IMR-90 (cell line): ENCODE data around the gene TFEB. TPM values are rescaled to one million over a fixed set of nuclear protein-coding genes. Genes with fewer than 3 reads are reported as not detected.

Source experiments
- ATAC-seq: fragments of 200-7000 bp; cut with Tn5 transposase; 2 replicates; pipeline ENCODE4 v1.9.1; 2020; ENCODE audit warnings: low read depth, mild to moderate bottlenecking, moderate library complexity
- BruUV-seq: library from RNA; stranded (reverse); fragments of 400-500 nt; replicated peaks from 2 replicates; lab custom pipeline; 2021; lab: Mats Ljungman, UMichigan
- CTCF ChIA-PET: fragments of 300-600 bp; formaldehyde crosslinking; extraction: SDS; loops from one replicate; lab custom pipeline; 2021; ENCODE audit warnings: antibody characterized with exemption; lab: Yijun Ruan, JAX
- POLR2A ChIA-PET: fragments of 300-600 bp; sonication (Branson Sonifier 250); formaldehyde crosslinking; loops from one replicate; lab custom pipeline; 2022; ENCODE audit warnings: antibody characterized with exemption; ENCODE audit not compliant: unreplicated experiment; lab: Charles Lee
- DNase-seq: peaks from one replicate; pipeline ENCODE4 v3.0.0; 2013
- H2AFZ ChIP-seq: replicated peaks from 2 replicates; pipeline ENCODE3; 2013; ENCODE audit warnings: low read length, mild to moderate bottlenecking; ENCODE audit not compliant: poor library complexity
- H2AK5ac ChIP-seq: 2 replicates; pipeline ENCODE4 v1.6.1; 2013; ENCODE audit warnings: low read depth, low read length, inconsistent platforms
- H2AK9ac ChIP-seq: replicated peaks from 2 replicates; pipeline ENCODE3; 2013; ENCODE audit warnings: mild to moderate bottlenecking, low read depth, low read length, moderate library complexity; ENCODE audit not compliant: poor library complexity
- H2BK120ac ChIP-seq: 2 replicates; pipeline ENCODE4 v1.6.1; 2013; ENCODE audit warnings: low read depth, low read length, inconsistent platforms
- H2BK15ac ChIP-seq: 3 replicates; pipeline ENCODE4 v1.6.1; 2013; ENCODE audit warnings: low read depth, low read length, inconsistent platforms
- H2BK20ac ChIP-seq: 2 replicates; pipeline ENCODE4 v1.6.1; 2013; ENCODE audit warnings: low read depth, mild to moderate bottlenecking, inconsistent platforms, low read length, moderate library complexity
- H2BK5ac ChIP-seq: 2 replicates; pipeline ENCODE4 v1.6.1; 2013; ENCODE audit warnings: mild to moderate bottlenecking, low read depth, low read length, inconsistent platforms; ENCODE audit not compliant: poor library complexity, severe bottlenecking
- H3K14ac ChIP-seq: replicated peaks from 2 replicates; pipeline ENCODE4 v1.6.1; 2013; ENCODE audit warnings: low read depth, low read length, inconsistent platforms
- H3K18ac ChIP-seq: 2 replicates; pipeline ENCODE4 v1.6.1; 2013; ENCODE audit warnings: low read depth, low read length, control low read depth
- H3K23ac ChIP-seq: 2 replicates; pipeline ENCODE4 v1.6.1; 2013; ENCODE audit warnings: low read depth, low read length, inconsistent platforms
- H3K27ac ChIP-seq: 2 replicates; pipeline ENCODE4 v1.5.1; 2013; ENCODE audit warnings: mild to moderate bottlenecking, control low read depth, low read length; ENCODE audit not compliant: insufficient read depth
- H3K27me3 ChIP-seq: 2 replicates; pipeline ENCODE4 v1.6.1; 2013; ENCODE audit warnings: low read length; ENCODE audit not compliant: control insufficient read depth, insufficient read depth
- H3K36me3 ChIP-seq: 2 replicates; pipeline ENCODE4 v1.6.1; 2013; ENCODE audit warnings: low read length, mixed read lengths; ENCODE audit not compliant: control insufficient read depth, insufficient read depth
- H3K4ac ChIP-seq: 2 replicates; pipeline ENCODE4 v1.6.1; 2013; ENCODE audit warnings: low read depth, low read length, inconsistent platforms
- H3K4me1 ChIP-seq: 2 replicates; pipeline ENCODE4 v1.6.1; 2013; ENCODE audit warnings: low read length, mixed read lengths; ENCODE audit not compliant: control insufficient read depth, insufficient read depth
- H3K4me2 ChIP-seq: 2 replicates; pipeline ENCODE4 v1.6.1; 2013; ENCODE audit warnings: low read depth, mild to moderate bottlenecking, control low read depth, low read length, moderate library complexity
- H3K4me3 ChIP-seq: 2 replicates; pipeline ENCODE4 v1.5.1; 2013; ENCODE audit warnings: low read depth, mild to moderate bottlenecking, control low read depth, low read length, moderate library complexity; ENCODE audit not compliant: insufficient read depth
- H3K56ac ChIP-seq: 2 replicates; pipeline ENCODE4 v1.6.1; 2013; ENCODE audit warnings: low read length, inconsistent platforms; ENCODE audit not compliant: insufficient read depth; ENCODE audit errors: extremely low read depth
- H3K79me1 ChIP-seq, 2 experiments: 2 replicates each; pipeline ENCODE4 v1.6.1; 2013; ENCODE audit warnings: low read length in 2 of 2, inconsistent platforms in 1 of 2, low read depth in 1 of 2
- H3K9ac ChIP-seq: 2 replicates; pipeline ENCODE4 v1.6.1; 2013; ENCODE audit warnings: low read depth, low read length, control low read depth
- H3K9me1 ChIP-seq: 2 replicates; pipeline ENCODE4 v1.6.1; 2013; ENCODE audit warnings: low read length, inconsistent platforms; ENCODE audit not compliant: insufficient read depth
- H3K9me3 ChIP-seq: 2 replicates; pipeline ENCODE4 v1.6.1; 2013; ENCODE audit warnings: low read length; ENCODE audit not compliant: control insufficient read depth, insufficient read depth
- H4K20me1 ChIP-seq: 2 replicates; pipeline ENCODE4 v1.6.1; 2013; ENCODE audit warnings: low read length, inconsistent platforms; ENCODE audit not compliant: insufficient read depth
- H4K5ac ChIP-seq: 2 replicates; pipeline ENCODE4 v1.6.1; 2013; ENCODE audit warnings: mild to moderate bottlenecking, low read depth, low read length, control low read depth
- H4K8ac ChIP-seq, 2 experiments: 2 replicates each; pipeline ENCODE4 v1.6.1; 2013; ENCODE audit warnings: low read depth in 2 of 2, low read length in 2 of 2, control low read depth in 1 of 2, inconsistent platforms in 1 of 2
- H4K91ac ChIP-seq: 2 replicates; pipeline ENCODE4 v1.6.1; 2013; ENCODE audit warnings: low read depth, low read length, inconsistent platforms; ENCODE audit not compliant: insufficient read depth
- BHLHE40 ChIP-seq: fragments of 150-350 bp; IDR thresholded peaks from 2 replicates; pipeline ENCODE4 v1.6.1; 2016; ENCODE audit warnings: mild to moderate bottlenecking, low read depth, low read length
- CEBPB ChIP-seq: IDR thresholded peaks from 2 replicates; pipeline ENCODE4 v1.6.1; 2012; ENCODE audit warnings: low read depth, low read length, improper control_type of control experiment
- CHD1 ChIP-seq: IDR thresholded peaks from 2 replicates; pipeline ENCODE4 v1.6.1; 2012; ENCODE audit warnings: low read depth, low read length, improper control_type of control experiment
- FOS ChIP-seq: fragments of 150-350 bp; IDR thresholded peaks from 2 replicates; pipeline ENCODE4 v1.6.1; 2016; ENCODE audit warnings: low read depth, low read length
- MAFK ChIP-seq: IDR thresholded peaks from 2 replicates; pipeline ENCODE4 v1.6.1; 2012; ENCODE audit warnings: low read depth, low read length, improper control_type of control experiment
- MAZ ChIP-seq: IDR thresholded peaks from 2 replicates; pipeline ENCODE4 v1.6.1; 2012; ENCODE audit warnings: low read depth, mild to moderate bottlenecking, low read length, improper control_type of control experiment, moderate library complexity, borderline replicate concordance
- MXI1 ChIP-seq: IDR thresholded peaks from 2 replicates; pipeline ENCODE4 v1.6.1; 2012; ENCODE audit warnings: low read depth, mild to moderate bottlenecking, low read length, moderate library complexity, borderline replicate concordance
- POLR2A ChIP-seq: IDR thresholded peaks from 2 replicates; pipeline ENCODE4 v1.6.1; 2012; ENCODE audit warnings: mild to moderate bottlenecking, low read depth, low read length
- RAD21 ChIP-seq: IDR thresholded peaks from 2 replicates; pipeline ENCODE4 v1.6.1; 2012; ENCODE audit warnings: low read length, improper control_type of control experiment
- RCOR1 ChIP-seq: IDR thresholded peaks from 2 replicates; pipeline ENCODE4 v1.6.1; 2012; ENCODE audit warnings: mild to moderate bottlenecking, low read length, improper control_type of control experiment; ENCODE audit not compliant: insufficient replicate concordance
- RFX5 ChIP-seq: IDR thresholded peaks from 2 replicates; pipeline ENCODE4 v1.8.0; 2012; ENCODE audit warnings: low read depth, mild to moderate bottlenecking, low read length, moderate library complexity
- SMC3 ChIP-seq: fragments of 150-350 bp; IDR thresholded peaks from 2 replicates; pipeline ENCODE4 v1.6.1; 2016; ENCODE audit warnings: low read depth, mild to moderate bottlenecking, antibody characterized with exemption, low read length, moderate library complexity
- WGBS, 2 experiments: methylation state at CpG; one replicate each; pipeline versions ENCODE4 v1.1.5 to v1.1.7; 2013; ENCODE audit warnings: missing lambda C conversion rate in 2 of 2; ENCODE audit not compliant: insufficient read length in 1 of 2; ENCODE audit errors: extremely low coverage in 2 of 2; 5-methylcytosine and 5-hydroxymethylcytosine counted together
- dilution Hi-C: fragments of 300-500 bp; cut with HindIII; formaldehyde crosslinking; loops from one replicate; pipeline ENCODE4 v1.14.3; 2018; ENCODE audit warnings: low sequenced_read_pairs; ENCODE audit not compliant: unreplicated experiment
- in situ Hi-C: fragments of 300-500 bp; cut with MboI; formaldehyde crosslinking; loops from 3 replicates; pipeline ENCODE4 v1.14.3; 2019; ENCODE audit warnings: low sequenced_read_pairs, inconsistent platforms, mixed read lengths
- intact Hi-C: fragments of 100-400 bp; cut with micrococcal nuclease; formaldehyde crosslinking; loops from 2 replicates; pipeline ENCODE4 v1.10.0; 2022
- polyA plus RNA-seq, 3 experiments: library from polyadenylated mRNA; depleted of rRNA; stranded (reverse); fragments of >200 nt; gene quantifications; 2 replicates each; pipeline ENCODE4 v1.2.3, GENCODE V29; 2012; ENCODE audit warnings: low replicate concordance in 1 of 3
- total RNA-seq: library from RNA; depleted of rRNA; stranded (reverse); fragments of >200 nt; gene quantifications from 2 replicates; pipeline ENCODE4 v1.2.3, GENCODE V29; 2012
- TF ChIP-seq, protein P1 (sequence below): fragments of 150-350 bp; IDR thresholded peaks from 2 replicates; pipeline ENCODE4 v1.6.1; 2017; ENCODE audit warnings: mild to moderate bottlenecking, antibody characterized with exemption, low read length, low read depth
- TF ChIP-seq, protein P2 (sequence below): fragments of 150-350 bp; IDR thresholded peaks from 2 replicates; pipeline ENCODE4 v1.6.1; 2016; ENCODE audit warnings: low read depth, mild to moderate bottlenecking, low read length, moderate library complexity, borderline replicate concordance
- TF ChIP-seq, protein P3 (sequence below): conservative IDR thresholded peaks from 2 replicates; pipeline ENCODE4 v1.5.1; 2012; ENCODE audit warnings: mild to moderate bottlenecking, low read depth, low read length, improper control_type of control experiment

The TFEB gene
- total and polyA plus RNA-seq, 2 of the 4 experiments (the other 2 are of a cell fraction): 4.5 to 4.9 TPM

DNA sequence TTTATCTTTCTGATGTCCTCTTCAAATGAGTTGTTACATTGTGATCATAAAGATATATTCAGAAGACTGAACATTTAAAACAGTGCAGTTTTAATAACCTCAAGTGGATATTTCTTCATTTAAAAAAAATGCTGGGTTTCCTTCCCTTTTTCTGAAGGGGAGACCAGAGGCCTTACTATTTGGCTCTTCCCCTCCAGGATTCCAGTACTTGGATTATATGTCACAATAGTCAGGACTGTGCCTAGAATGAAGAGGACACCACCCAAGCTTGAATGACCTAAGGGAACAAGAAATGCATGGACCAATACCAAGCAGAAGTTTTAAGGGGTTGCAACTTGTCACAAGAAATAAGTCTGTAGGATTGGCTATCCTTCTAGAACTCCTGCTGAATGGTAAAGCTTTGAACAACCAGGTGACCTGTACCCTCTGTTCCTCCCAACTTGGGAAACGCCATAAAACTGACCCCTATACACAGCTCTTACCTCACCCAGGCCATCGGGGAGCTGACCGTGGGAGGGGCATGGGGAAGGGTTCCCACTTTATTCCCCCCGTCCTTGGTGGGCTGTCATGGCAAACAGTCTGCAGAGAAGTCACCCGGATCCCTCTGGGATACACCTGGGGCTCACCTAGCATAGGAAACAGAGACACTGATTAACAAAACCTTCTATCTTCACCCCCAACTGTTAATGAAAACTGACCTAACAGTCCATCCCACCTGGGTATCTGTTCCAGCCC, 42.3 kb upstream of the TFEB start:
- H3K27me3 ChIP-seq: no peaks in the 10 kb centered on the region
- H3K4me2 ChIP-seq: no peak overlapping the region
- H2AFZ ChIP-seq: no peak overlapping the region
- no peak overlapping the region for H2BK5ac ChIP-seq
- peaks cover 10 to 24% of the 10 kb centered on the region in 2 experiments for H3K79me1 ChIP-seq
- ChIA-PET POLR2A (no interaction called here), CTCF (no interaction called here)
- no peak overlapping the region for H3K9ac ChIP-seq
- H4K8ac ChIP-seq: no peak overlapping the region
- no peak for ATAC-seq
- H3K9me1 ChIP-seq: no peaks in the 10 kb centered on the region
- intact Hi-C loops (loop anchor here (5.0 kb wide), 1 partner anchor 80 kb away; no protein-coding TSS in a partner anchor), in situ Hi-C loops (no loop called here), dilution Hi-C loops (no loop called here)
- H4K5ac ChIP-seq: no peak overlapping the region
- WGBS, 2 experiments: no CpG with 5 or more reads among the region's 5 CpGs
- BruUV-seq: no TSS peak
- no peak overlapping the region for H3K4me3 ChIP-seq
- H3K14ac ChIP-seq: no peak overlapping the region
- DNase-seq: no peak
- H2AK5ac ChIP-seq: no peak overlapping the region
- H3K9me3 ChIP-seq: no peaks in the 10 kb centered on the region
- no peak overlapping the region for H2AK9ac ChIP-seq
- H3K23ac ChIP-seq: no peak overlapping the region
- H3K4me1 ChIP-seq: peaks cover 9% of the 10 kb centered on the region
- H3K18ac ChIP-seq: no peak overlapping the region
- no peak overlapping the region for H2BK20ac ChIP-seq
- no peak overlapping the region for H2BK15ac ChIP-seq
- H2BK120ac ChIP-seq: no peak overlapping the region
- TF ChIP-seq RFX5 (no peak), MXI1 (no peak), POLR2A (no peak), MAFK (no peak), CHD1 (no peak), MAZ (no peak), BHLHE40 (no peak), CEBPB (no peak), FOS (no peak), SMC3 (no peak), RCOR1 (no peak), RAD21 (no peak)
- TF ChIP-seq, protein P1, sequence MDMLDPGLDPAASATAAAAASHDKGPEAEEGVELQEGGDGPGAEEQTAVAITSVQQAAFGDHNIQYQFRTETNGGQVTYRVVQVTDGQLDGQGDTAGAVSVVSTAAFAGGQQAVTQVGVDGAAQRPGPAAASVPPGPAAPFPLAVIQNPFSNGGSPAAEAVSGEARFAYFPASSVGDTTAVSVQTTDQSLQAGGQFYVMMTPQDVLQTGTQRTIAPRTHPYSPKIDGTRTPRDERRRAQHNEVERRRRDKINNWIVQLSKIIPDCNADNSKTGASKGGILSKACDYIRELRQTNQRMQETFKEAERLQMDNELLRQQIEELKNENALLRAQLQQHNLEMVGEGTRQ: no peak
- TF ChIP-seq, protein P2, sequence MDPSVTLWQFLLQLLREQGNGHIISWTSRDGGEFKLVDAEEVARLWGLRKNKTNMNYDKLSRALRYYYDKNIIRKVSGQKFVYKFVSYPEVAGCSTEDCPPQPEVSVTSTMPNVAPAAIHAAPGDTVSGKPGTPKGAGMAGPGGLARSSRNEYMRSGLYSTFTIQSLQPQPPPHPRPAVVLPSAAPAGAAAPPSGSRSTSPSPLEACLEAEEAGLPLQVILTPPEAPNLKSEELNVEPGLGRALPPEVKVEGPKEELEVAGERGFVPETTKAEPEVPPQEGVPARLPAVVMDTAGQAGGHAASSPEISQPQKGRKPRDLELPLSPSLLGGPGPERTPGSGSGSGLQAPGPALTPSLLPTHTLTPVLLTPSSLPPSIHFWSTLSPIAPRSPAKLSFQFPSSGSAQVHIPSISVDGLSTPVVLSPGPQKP: no peak
- TF ChIP-seq, protein P3, sequence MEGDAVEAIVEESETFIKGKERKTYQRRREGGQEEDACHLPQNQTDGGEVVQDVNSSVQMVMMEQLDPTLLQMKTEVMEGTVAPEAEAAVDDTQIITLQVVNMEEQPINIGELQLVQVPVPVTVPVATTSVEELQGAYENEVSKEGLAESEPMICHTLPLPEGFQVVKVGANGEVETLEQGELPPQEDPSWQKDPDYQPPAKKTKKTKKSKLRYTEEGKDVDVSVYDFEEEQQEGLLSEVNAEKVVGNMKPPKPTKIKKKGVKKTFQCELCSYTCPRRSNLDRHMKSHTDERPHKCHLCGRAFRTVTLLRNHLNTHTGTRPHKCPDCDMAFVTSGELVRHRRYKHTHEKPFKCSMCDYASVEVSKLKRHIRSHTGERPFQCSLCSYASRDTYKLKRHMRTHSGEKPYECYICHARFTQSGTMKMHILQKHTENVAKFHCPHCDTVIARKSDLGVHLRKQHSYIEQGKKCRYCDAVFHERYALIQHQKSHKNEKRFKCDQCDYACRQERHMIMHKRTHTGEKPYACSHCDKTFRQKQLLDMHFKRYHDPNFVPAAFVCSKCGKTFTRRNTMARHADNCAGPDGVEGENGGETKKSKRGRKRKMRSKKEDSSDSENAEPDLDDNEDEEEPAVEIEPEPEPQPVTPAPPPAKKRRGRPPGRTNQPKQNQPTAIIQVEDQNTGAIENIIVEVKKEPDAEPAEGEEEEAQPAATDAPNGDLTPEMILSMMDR: no peak
- H3K36me3 ChIP-seq: peaks cover 20% of the 10 kb centered on the region
- H3K56ac ChIP-seq: no peak overlapping the region
- H4K91ac ChIP-seq: no peak overlapping the region
- no peak overlapping the region for H3K4ac ChIP-seq
- H3K27ac ChIP-seq: no peak overlapping the region
- no peaks in the 10 kb centered on the region for H4K20me1 ChIP-seq
